Sigmoid colon (tissue), 4 donors: ENCODE results near the gene ACP6.

Experiments
- CTCF ChIP-seq, 4 experiments: fragments of 450-650 bp in 3 of 4; fragments of 200-600 bp in 1 of 4; IDR thresholded peaks; one replicate each; pipeline ENCODE4 v1.5.1; 2016 to 2019; ENCODE audit warnings: antibody characterized with exemption in 4 of 4, mild to moderate bottlenecking in 3 of 4, moderate library complexity in 2 of 4
- EP300 ChIP-seq, 4 donors: sonication (generic); formaldehyde crosslinking; IDR thresholded peaks; one replicate each; pipeline ENCODE4 v1.6.1; 2017; ENCODE audit warnings: antibody characterized with exemption in 4 of 4
- POLR2A ChIP-seq, 2 donors: fragments of 450-650 bp; IDR thresholded peaks; one replicate each; pipeline ENCODE4 v1.6.1; 2016; ENCODE audit warnings: antibody characterized with exemption in 2 of 2, mild to moderate bottlenecking in 2 of 2, moderate library complexity in 2 of 2
- POLR2AphosphoS5 ChIP-seq, 4 donors: sonication (generic); formaldehyde crosslinking; IDR thresholded peaks; one replicate each; pipeline ENCODE4 v1.6.1; 2017; ENCODE audit warnings: antibody characterized with exemption in 4 of 4

- TF ChIP-seq POLR2A (IDR thresholded peaks at IDR 0.05) (no peak), CTCF (IDR thresholded peaks at IDR 0.05) (no peak), POLR2AphosphoS5 (IDR thresholded peaks at IDR 0.05) (no peak), EP300 (IDR thresholded peaks at IDR 0.05) (no peak)
These were observed 6.2 kb upstream of the ACP6 start for GRCh38 chr1:147676311-147677085.
